Measurements from ENCODE around the gene C4BPA. TPM values are rescaled to one million over a fixed set of nuclear protein-coding genes. Genes with fewer than 3 reads are reported as not detected.

Gene C4BPA
- total and polyA plus RNA-seq, 2 of the 4 experiments (the other 2 are of a cell fraction): not detected

DNA sequence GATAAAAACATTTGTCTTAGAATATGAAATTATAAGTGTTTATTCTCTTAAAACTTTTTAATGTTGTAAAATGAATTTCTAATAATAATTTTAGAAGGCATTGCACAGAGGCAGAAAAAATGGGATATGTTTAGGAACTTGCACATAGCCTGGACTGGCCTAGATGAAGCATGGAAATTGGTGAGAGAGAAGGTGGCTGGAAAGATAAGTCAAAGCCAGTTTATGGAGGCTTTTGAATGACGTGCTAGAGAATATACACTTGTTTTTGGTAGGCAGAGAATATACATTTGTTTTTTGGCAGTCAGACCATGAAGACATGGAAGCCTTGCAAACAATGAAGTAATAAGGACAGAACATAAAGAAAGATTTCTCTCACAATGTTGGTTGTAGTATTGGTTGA, 2.3 kb upstream of the C4BPA start:
- no peak overlapping the region for H2BK5ac ChIP-seq (ENCODE audit: low read depth, low read length, poor library complexity, severe bottlenecking)
- H2BK20ac ChIP-seq (ENCODE audit: low read depth, low read length): no peak overlapping the region
- no peak overlapping the region for H3K23ac ChIP-seq (ENCODE audit: low read depth, low read length)
- POLR2A ChIA-PET (ENCODE audit: unreplicated experiment): no interaction called here
- no peak for ATAC-seq (ENCODE audit: low read depth)
- DNase-seq: no peak
- TF ChIP-seq MXI1 (IDR thresholded peaks at IDR 0.05; ENCODE audit: borderline replicate concordance, low read depth, low read length): no peak
- no peak for TF ChIP-seq NFE2L2 (IDR thresholded peaks at IDR 0.05; ENCODE audit: low read depth, low read length)
- no peak for TF ChIP-seq ELK1 (IDR thresholded peaks at IDR 0.05; ENCODE audit: borderline replicate concordance, low read depth, low read length)
- no peaks in the 10 kb centered on the region for H3K9me1 ChIP-seq (ENCODE audit: insufficient read depth, low read length)
- BruUV-seq (replicated peaks): no TSS peak
- no peak overlapping the region for H2AK5ac ChIP-seq (ENCODE audit: low read depth, low read length)
- H3K18ac ChIP-seq (ENCODE audit: low read depth, low read length): no peak overlapping the region
- in situ Hi-C loops (cut with MboI; ENCODE audit: low sequenced_read_pairs) (no loop called here), intact Hi-C loops (cut with micrococcal nuclease) (no loop called here), dilution Hi-C loops (cut with HindIII; ENCODE audit: low sequenced_read_pairs, unreplicated experiment) (no loop called here)
- no peak overlapping the region for H4K8ac ChIP-seq (ENCODE audit: low read depth in 2 of 2, low read length in 2 of 2)
- no peaks in the 10 kb centered on the region for H3K79me1 ChIP-seq (ENCODE audit: low read depth in 1 of 2, low read length in 2 of 2)
- no peak overlapping the region for H2BK120ac ChIP-seq (ENCODE audit: low read depth, low read length)
- no peaks in the 10 kb centered on the region for H4K20me1 ChIP-seq (ENCODE audit: insufficient read depth, low read length)
- no peaks in the 10 kb centered on the region for H3K36me3 ChIP-seq (ENCODE audit: control insufficient read depth, insufficient read depth, low read length)
- H4K5ac ChIP-seq (ENCODE audit: low read depth, low read length): no peak overlapping the region
- no CpG with 5 or more reads among the region's 1 CpG for WGBS, 2 experiments (ENCODE audit: extremely low coverage in 2 of 2, insufficient read length in 1 of 2)
- no peak overlapping the region for H3K14ac ChIP-seq (replicated peaks; ENCODE audit: low read depth, low read length)
- no peak overlapping the region for H4K91ac ChIP-seq (ENCODE audit: insufficient read depth, low read depth, low read length)
- H2AFZ ChIP-seq (replicated peaks; ENCODE audit: low read length, poor library complexity): no peak overlapping the region
- no peak overlapping the region for H3K4me3 ChIP-seq (ENCODE audit: insufficient read depth, low read depth, low read length)
- H3K27ac ChIP-seq (ENCODE audit: insufficient read depth, low read length): no peak overlapping the region
- no peak overlapping the region for H2AK9ac ChIP-seq (replicated peaks; ENCODE audit: low read depth, low read length, poor library complexity)
- no peak overlapping the region for H3K4me2 ChIP-seq (ENCODE audit: low read depth, low read length)
- H2BK15ac ChIP-seq (ENCODE audit: low read depth, low read length): no peak overlapping the region
- H3K4me1 ChIP-seq (ENCODE audit: control insufficient read depth, insufficient read depth, low read length): no peaks in the 10 kb centered on the region
- 0 out of 2 replicates have a peak, but pooled peaks cover 1% of the 10 kb centered on the region for H3K27me3 ChIP-seq (ENCODE audit: control insufficient read depth, insufficient read depth, low read length)
- no peaks in the 10 kb centered on the region for H3K9me3 ChIP-seq (ENCODE audit: control insufficient read depth, insufficient read depth, low read length)
- CTCF ChIA-PET: no interaction called here
- no peak overlapping the region for H3K4ac ChIP-seq (ENCODE audit: low read depth, low read length)
- no peak overlapping the region for H3K56ac ChIP-seq (ENCODE audit: extremely low read depth, insufficient read depth, low read length)
- H3K9ac ChIP-seq (ENCODE audit: low read depth, low read length): no peak overlapping the region

Data from IMR-90 (cell line).